Daoy (cell line): ENCODE measurements around the gene NDUFB7. TPM values are rescaled to one million over a fixed set of nuclear protein-coding genes. Genes with fewer than 3 reads are reported as not detected.
A peak's percentile ranks its signal among the peaks of the same experiment; 100 is the strongest.
"Not testable (repeated sequence)": the region's sequence is repeated elsewhere in the genome, so short reads cannot be mapped to it uniquely, and the experiment has no call there.

Experiments used
- DNase-seq: peaks from one replicate; pipeline ENCODE4 v3.0.0-alpha.2; 2015; ENCODE audit warnings: low read depth
- total RNA-seq: library from RNA; depleted of rRNA; stranded (reverse); fragments of >200 nt; shearing (Covaris generic); gene quantifications from 2 replicates; pipeline ENCODE4 v1.2.3, GENCODE V29; 2014

Gene NDUFB7
- total RNA-seq, 1 experiment from 2014 or later: 435 TPM

GRCh38 chr19:14553939-14554243, 18.0 kb downstream of the NDUFB7 start:
- DNase-seq: no peak

- DNase-seq: no peak
These were observed 18.6 kb downstream of the NDUFB7 start for GRCh38 chr19:14553042-14553938.

- not testable (repeated sequence) for DNase-seq
These were observed 19.9 kb downstream of the NDUFB7 start for GRCh38 chr19:14552006-14552360.

GRCh38 chr19:14551134-14552005, 20.5 kb downstream of the NDUFB7 start:
- peak; percentile 53 for DNase-seq

- DNase-seq: no peak
These were observed 21.6 kb downstream of the NDUFB7 start for GRCh38 chr19:14550201-14550754.

GRCh38 chr19:14545716-14546082, 26.2 kb downstream of the NDUFB7 start:
- DNase-seq: no peak

- no peak for DNase-seq
These were observed 26.7 kb downstream of the NDUFB7 start for GRCh38 chr19:14544977-14545715.

- DNase-seq: no peak
These were observed 27.8 kb downstream of the NDUFB7 start for GRCh38 chr19:14544047-14544446.

- peak; percentile 45 for DNase-seq
These were observed 29.0 kb downstream of the NDUFB7 start for GRCh38 chr19:14542711-14543328.

- not testable (repeated sequence) for DNase-seq
These were observed 29.9 kb downstream of the NDUFB7 start for GRCh38 chr19:14541979-14542378.

- no peak for DNase-seq
These were observed 30.9 kb downstream of the NDUFB7 start for GRCh38 chr19:14540741-14541525.

- DNase-seq: peak; percentile 51
These were observed 34.8 kb downstream of the NDUFB7 start for GRCh38 chr19:14536926-14537692.

GRCh38 chr19:14533450-14533849, 38.4 kb downstream of the NDUFB7 start:
- no peak for DNase-seq

- DNase-seq: no peak
These were observed 41.4 kb downstream of the NDUFB7 start for GRCh38 chr19:14530506-14530905.

GRCh38 chr19:14530005-14530348, 41.9 kb downstream of the NDUFB7 start:
- no peak for DNase-seq

GRCh38 chr19:14529254-14530004, 42.4 kb downstream of the NDUFB7 start, which contains the start of gene TECR:
TECR (plus strand) TSS chr19:14529594; CDS start chr19:14529697, 103 bp downstream.
- DNase-seq: peak; percentile 100

GRCh38 chr19:14528419-14529253, 43.2 kb downstream of the NDUFB7 start:
- no peak for DNase-seq

GRCh38 chr19:14526423-14526822, 45.4 kb downstream of the NDUFB7 start:
- no peak for DNase-seq
